ENCODE measurements around the gene ZNF440.
"Not testable (repeated sequence)": the region's sequence is repeated elsewhere in the genome, so short reads cannot be mapped to it uniquely, and the experiment has no call there.

Gene ZNF440

DNA sequence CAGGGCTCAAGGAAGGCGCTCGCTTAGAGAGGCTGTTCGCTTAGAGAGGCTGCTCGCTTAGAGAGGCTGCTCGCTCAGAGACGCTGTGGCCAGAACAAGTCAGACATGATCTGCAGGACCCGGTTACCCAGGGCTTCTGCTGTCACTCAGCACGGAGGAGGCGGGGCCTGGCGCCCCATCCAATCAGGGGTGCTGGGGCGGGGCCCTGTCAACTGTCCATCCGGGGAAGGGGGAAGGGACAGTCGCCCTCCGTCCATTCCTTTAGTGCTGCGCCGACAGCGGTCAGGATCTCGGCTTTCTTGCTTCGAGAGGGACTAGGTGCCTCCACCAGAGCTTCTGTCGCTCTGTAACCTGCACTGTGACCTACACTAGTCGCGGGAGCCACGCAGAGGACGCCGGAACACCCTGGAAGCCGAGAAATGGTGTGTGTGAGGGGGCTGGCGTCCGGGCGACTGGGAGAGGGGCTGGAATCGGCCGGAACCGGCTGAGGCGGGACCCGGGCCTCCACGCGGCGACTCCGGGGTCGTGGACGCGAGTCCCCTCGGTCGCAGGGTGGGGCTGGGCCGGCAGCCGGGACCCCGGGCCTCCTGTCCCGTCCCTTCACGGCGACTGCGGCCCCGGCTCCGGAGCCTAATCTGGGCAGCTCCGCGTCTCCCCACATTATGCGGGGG lies at the start of gene ZNF440:
TSS of gene ZNF440 (plus strand) at position 245 of the 671 bp plus-strand sequence. CDS start at position 420, 175 bp downstream.
- peak; percentile 91 for DNase-seq

DNA sequence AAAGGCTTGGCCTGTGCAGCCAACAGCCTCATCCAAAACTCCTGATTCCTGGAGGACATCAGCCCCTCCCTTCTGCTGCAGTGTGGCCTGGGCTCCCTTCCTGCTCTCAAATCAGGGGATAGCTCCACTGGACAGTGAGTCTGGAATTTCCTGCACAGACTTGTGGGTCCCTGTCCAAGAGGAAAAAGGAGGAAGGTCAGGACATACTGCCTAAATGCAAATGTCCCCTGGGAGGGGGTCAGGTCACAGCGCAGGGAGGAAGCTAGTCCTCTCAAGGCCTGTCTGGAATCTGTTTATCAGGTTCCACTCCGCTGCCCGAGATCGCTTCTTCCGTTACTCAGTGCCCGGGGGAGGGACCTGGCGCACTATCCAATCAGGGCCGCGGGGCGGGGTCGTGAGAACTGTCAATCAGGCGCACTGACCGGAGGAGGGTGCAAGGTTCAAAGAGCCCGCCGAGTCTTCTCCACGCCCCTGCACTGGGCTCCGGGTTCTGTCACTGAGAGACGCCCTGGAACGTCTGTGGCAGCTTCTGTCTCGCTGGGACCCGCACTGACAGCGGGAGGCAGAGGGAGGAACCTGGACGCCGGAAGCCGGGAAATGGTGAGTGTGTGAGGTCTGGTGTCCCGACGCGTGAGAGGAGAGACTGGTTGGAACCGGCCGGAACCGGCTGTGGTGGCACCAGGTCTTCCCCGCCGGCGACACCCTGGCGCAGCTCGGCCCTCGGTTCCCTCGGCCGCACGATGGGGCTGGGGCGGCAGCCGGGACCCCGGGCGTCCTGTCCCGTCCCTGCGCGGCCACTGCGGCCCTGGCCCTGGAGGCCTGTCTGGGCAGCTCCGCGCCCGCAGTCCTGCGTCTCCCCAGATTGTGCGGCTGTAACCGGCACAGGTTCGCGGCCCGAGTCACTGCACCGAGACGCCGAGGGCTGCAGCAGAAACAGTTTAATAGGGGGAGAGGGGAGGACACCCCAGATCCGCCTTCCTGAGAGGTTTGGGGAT lies 47.2 kb upstream of the ZNF440 start, which contains the start of gene ZNF441:
TSS of gene ZNF441 (plus strand) at position 404 of the 995 bp plus-strand sequence. CDS start at position 598, 194 bp downstream.
- peak; percentile 94 for DNase-seq

DNA sequence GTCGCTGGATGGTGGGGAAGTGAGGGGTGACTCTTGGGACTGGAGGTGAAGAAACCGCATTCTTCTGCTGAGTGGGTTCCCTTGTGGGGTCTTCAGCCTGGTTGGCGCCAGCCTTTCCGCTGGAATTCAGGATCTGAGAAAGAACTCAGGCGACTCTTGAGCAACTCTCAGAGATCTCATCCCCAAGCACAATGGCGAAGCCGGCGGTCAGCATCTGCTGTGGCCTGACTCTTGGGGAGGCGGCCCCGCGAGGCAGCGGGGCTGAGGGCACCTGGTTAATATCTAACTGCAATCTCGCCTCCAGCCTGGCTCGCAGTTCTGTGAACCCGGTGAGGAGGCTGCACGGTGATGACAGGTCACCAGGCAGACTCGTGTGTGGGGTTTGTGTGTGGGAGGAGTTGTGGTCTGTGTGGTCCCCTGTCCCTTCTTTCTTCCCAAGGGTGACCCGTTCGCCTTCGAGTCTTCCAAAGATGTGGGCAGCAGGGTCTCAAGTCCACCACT lies 46.4 kb upstream of the ZNF440 start:
- DNase-seq, result peak; percentile 25

DNA sequence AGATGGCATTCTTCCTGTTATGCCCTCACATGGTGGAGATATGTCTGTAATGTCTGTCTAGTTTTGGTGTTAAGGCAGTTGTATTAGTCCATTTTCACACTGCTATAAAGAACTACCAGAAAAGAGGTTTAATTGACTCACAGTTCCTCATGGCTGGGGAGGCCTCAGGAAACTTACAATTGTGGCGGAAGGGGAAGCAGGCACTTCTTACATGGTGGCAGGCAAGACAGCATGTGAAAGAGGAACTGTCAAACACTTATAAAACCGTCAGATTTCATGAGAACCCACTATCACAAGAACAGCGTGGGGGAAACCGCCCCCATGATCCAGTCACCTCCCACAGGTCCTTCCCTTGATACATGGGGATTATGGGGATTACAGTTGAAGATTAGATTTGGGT lies 44.1 kb upstream of the ZNF440 start:
- DNase-seq, result no peak

DNA sequence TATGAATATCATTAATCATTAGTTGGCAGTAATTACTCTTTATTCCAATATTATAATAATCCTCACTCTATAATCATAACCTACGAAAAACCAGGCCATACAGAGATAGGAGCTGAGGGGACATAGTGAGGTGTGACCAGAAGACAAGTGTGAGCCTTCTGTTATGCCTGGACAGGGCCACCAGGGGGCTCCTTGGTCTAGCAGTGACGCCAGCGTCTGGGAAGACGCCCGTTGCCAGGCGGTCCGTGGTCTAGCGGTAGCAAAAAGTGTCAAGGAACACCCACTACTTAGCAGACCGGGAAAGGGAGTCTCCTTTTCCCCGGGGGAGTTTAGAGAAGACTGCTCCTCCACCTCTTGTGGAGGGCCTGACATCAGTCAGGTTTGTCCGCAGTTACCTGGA lies 42.6 kb upstream of the ZNF440 start:
- not testable (repeated sequence) for DNase-seq

DNA sequence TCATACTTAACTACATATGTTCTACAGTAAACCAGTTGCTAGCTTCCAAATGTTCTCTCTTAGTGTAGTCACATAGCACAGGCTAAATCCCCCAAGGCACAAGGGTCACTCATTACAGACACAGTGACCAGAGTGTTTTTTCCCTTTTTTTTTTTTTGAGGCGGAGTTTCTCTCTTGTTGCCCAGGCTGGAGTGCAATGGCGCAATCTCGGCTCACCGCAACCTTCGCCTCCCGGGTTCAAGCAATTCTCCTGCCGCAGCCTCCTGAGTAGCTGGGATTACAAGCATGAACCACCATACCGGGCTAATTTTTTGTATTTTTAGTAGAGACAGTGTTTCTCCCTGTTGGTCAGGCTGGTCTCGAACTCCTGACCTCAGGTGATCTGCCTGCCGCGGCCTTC lies 37.4 kb upstream of the ZNF440 start:
- DNase-seq, result not testable (repeated sequence)

DNA sequence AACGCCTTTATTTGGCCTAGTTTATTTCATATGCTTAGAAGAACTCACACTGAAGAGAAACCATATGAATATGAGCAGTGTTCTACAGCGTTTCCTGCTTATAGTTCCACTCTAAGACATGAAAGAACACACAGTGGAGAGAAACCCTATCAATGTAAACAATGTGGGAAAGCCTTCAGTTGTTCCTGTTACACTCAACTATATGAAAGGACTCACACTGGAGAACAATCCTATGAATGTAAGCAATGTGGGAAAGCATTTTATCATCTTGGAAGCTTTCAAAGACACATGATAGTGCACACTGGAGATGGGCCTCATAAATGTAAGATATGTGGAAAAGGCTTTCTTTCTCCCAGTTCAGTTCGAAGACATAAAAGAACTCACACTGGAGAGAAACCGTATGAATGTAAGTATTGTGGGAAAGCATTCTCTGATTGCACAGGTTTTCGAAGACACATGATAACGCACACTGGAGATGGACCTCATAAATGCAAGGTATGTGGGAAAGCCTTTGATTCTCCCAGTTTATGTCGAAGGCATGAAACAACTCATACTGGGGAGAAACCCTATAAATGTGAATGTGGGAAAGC lies 33.5 kb upstream of the ZNF440 start:
- DNase-seq, result no peak

DNA sequence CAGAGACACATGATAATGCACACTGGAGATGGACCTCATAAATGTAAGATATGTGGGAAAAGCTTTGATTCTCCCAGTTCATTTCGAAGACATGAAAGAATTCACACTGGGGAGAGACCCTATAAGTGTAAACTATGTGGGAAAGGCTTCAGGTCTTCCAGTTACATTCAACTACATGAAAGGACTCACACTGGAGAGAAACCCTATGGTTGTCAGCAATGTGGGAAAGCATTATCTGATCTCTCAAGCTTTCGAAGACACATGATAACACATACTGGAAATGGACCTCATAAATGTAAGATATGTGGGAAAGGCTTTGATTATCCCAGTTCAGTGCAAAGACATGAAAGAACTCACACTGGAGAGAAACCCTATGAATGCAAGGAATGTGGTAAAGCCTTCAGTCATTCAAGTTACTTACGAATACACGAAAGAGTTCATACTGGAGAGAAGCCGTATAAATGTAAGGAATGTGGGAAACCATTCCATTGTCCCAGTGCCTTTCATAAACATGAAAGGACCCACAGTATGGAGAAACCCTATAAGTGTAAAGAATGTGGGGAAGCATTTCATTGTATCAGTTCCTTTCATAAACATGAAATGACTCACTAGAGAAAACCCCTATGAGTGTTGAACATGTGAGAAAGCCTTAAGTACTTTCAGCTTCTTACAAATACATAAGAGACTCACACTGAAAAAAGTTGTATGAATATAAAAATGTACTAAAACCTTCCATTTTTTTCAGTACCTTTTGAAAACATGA lies 32.6 kb upstream of the ZNF440 start:
- peak; percentile 19 for DNase-seq

DNA sequence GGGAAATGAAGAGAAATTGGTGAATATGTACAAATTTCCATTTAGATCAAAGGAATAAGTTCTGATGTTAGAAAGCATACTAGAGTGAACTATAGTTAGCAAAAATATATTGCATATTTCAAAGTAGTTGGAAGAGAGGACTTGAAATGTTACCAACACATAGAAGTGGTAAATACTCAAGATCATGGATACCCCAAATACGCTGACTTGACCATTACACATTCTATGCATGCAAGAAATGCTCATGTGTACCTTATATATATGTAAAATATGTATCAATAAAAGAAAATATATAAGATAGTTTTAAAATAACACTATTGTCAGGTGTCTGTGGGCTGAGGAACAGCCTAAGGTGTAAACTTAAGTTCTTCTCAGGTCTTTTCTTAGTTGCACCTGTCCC lies 30.3 kb upstream of the ZNF440 start:
- DNase-seq, result no peak

DNA sequence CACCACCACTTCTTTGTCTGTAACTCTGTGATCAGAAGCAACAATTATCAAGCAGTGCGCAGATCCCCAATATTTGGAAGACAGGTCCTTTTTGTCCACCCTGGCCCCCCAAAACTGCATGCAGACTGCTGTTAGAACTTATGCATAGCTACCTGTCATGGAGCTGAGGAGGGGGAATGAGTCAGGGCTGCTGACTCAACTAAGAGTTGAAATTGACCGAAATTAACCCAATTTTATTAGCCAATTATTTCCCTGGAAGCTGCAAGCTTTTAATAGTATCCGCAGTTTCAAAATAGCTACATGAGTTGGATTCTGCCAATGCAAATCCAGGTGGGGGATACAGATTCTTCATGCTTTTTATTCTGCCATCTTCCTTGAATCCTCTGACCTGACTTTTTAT lies 29.7 kb upstream of the ZNF440 start:
- no peak for DNase-seq

DNA sequence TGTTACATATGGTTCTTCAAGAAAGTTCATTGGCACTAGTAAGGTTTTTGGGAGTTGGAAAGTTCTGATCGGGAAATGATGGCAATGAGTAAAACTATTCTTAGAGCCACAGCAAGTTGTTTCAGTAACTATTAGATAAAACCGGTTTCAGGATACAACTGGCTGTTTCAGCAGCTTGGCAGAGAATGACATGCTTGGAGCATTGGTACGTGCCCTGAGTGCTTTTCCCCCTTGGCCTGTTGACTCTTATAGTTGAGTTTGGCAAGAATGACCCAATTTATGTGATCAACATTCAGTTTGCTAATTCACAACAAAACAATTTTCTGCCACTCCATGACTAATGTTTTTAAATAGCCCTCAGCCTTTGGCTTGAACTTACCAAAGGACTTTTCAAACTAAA lies 26.5 kb upstream of the ZNF440 start:
- DNase-seq, result no peak

DNA sequence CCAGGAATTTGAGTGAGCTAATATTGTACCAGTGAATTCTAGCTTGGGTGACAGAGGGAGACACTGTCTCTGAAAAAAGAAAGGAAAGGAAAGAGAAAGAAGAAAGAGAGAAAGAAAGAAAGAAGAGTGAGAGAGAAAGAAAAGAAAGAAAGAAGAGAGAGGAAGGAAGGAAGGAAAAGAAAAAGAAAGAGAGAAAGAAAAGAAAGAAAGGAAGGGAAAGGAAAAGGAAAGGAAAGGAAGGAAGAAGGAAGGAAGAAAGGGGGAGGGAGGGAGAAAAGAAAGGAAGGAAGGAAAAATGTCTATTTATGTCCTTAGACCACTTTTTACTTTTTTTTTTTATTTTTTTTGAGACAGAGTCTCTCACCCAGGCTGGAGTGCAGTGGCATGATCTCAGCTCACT lies 21.1 kb upstream of the ZNF440 start:
- no peak for DNase-seq

DNA sequence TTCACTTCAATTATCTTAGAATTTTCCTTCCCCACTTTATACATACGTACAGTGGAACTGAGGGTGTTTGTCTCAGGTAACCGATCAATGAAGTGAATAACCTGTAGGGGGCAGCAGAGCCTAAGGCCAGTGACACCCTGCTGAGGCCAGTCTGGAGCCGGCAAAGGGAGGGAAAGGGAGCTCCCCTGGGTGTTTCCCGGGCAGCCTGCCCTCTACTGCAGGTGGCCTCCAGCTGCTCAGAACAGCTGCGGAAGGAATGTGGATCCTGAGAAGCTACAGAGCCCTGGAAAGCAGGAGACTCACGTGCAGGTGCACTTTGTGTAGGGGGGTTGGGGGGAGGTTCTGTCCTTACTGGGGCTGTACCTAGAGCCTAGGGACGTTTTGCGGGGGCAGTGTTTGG lies 16.6 kb upstream of the ZNF440 start:
- DNase-seq, result peak; percentile 84

DNA sequence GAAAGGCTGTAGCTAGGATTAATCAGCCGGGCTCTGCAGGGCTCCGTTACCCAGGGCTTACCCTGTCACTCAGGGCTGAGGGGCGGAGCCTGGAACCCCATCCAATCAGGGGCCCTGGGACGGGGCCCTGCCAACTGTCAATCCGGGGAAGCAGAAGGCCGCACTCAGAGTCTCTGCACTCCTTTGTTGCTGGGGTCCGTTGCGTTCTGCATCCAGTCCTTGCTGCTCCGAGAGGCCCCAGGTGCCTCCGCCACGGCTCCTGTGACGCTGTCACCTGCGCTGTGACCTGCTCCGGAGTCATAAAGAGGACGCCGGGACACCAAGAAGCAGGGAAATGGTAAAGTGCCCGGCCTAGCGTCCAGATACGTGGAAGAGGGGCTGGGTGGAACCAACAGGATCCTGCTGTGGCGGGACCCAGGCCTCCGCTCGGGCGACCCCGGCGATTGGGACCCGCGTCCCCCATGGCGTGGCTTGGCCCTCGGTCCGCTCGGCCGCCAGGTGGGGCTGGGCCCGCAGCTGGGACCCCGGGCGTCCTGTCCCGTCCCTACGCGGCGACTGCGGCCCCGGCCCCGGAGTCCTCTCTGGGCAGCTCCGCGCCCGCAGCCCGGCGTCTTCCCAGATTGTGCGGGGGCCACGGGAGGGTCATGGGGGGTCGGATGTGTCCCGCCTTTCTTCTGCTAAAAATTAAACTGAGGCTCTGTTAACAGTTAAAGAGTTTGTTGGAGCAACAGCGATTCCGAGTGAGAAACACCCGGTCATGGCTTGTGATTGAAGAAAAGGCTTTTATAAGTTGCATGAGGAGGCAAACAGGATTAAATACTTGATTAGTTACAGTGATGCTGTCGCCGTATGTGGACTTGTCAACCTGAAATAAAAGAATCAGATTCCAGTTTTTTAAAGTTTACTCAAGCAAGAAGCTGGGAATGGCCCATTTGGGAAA lies 15.4 kb upstream of the ZNF440 start, which contains the start of gene ZNF491:
TSS of gene ZNF491 (plus strand) at position 133 of the 940 bp plus-strand sequence. CDS start 7,431 bp downstream, outside the sequence.
- peak; percentile 88 for DNase-seq

DNA sequence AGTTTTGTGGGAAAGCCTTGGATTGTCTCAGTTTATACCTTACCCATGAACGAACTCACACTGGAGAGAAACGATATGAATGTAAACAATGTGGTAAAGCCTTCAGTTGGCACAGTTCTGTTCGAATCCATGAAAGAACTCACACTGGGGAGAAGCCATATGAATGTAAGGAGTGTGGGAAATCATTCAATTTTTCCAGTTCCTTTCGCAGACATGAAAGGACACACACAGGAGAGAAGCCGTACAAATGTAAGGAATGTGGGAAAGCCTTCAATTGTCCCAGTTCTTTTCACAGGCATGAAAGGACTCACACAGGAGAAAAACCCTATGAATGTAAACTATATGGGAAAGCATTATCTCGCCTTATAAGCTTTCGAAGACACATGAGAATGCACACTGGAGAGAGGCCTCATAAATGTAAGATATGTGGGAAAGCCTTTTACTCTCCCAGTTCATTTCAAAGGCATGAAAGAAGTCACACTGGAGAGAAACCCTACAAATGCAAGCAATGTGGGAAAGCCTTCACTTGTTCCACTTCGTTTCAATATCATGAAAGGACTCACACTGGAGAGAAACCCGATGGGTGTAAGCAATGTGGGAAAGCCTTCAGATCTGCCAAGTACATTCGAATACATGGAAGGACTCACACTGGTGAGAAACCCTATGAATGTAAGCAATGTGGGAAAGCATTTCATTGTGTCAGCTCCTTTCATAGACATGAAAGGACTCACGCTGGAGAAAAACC lies 7.5 kb upstream of the ZNF440 start:
- no peak for DNase-seq

DNA sequence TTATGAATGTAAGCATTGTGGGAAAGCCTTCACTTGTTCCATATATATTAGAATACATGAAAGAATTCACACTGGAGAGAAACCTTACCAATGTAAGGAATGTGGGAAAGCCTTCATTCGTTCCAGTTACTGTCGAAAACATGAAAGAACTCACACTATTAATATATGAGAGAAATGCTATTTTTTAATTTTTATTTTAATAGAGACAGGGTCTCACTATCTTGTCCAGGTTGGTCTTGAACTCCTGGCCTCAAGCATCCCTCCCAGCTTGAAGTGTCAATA lies 7.0 kb upstream of the ZNF440 start:
- no peak for DNase-seq

DNA sequence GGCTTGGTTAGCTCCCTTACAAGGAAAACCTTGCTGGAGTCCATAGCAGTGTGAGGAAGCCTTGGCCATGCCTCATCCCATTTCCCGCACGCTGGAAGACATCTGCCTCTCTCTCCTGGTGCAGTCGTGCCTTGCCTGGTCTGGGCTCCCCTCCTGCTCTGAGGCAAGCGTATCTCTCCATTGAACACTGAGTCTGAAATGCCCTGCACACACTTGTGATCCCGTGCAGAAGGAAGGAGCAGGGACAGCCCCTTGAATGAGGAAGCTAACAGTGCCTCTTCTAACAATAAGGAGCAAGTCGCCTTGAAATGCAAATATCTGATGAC lies 407 bp upstream of the ZNF440 start:
- no peak for DNase-seq

DNA sequence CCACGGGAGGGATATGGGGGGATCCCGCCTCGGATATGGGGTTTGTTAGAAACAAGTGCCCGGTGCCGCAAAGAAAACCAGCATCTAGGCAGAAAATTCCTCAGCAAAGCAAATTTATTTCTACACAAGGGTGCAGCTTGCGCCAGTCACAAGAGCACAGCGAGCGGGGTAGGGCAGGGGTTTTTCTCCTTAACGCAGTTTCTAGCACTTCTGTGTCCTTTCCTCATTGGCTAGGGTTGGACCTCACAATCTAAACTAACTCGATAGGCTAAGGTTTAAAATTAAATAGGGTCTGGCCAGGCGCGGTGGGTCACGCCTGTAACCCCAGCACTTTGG lies 595 bp downstream of the ZNF440 start:
- peak; percentile 28 for DNase-seq

DNA sequence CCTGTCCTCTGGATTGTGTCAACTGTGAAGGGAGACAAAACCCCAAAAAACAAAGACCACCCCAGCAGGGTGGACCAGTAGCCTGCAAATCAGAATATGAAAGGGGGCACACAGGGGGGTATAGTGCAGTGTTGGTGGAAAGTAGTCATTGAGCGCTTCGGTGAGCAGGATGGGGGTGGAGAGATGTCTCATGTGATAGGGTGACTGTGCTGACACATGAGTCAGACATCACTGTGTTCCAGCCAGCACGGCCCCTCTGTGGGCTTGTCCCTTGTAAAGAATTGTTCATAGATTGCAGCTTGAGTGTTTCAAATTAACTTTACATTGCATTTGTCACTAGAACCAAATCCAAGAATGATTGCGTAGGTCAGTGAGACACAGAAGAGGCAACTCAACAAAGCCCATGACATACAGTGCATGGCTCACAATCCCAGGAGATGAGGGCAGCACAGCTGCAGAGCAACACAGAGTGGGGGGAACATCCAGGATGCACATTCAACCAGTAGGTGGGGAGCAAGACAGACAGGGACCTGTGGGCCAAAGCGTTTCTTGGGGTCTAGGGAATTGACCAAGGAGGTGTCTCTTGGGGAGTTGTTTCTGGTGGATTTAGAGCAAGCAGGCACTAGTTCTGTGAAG lies 7.5 kb downstream of the ZNF440 start:
- peak; percentile 61 for DNase-seq
